ENCODE measurements around the gene HECW1.
A peak's percentile ranks its signal among the peaks of the same experiment; 100 is the strongest.

The HECW1 gene

GRCh38 chr7:43444711-43445578, 332.5 kb downstream of the HECW1 start:
- no peak for DNase-seq

GRCh38 chr7:43449577-43449976, 337.1 kb downstream of the HECW1 start:
- DNase-seq, result no peak

- no peak for DNase-seq
Measured at GRCh38 chr7:43450894-43451293, 338.4 kb downstream of the HECW1 start.

GRCh38 chr7:43454936-43455518, 342.6 kb downstream of the HECW1 start:
- DNase-seq, result peak; percentile 7

GRCh38 chr7:43456200-43456599, 343.8 kb downstream of the HECW1 start:
- no peak for DNase-seq

- no peak for DNase-seq
Measured at GRCh38 chr7:43458330-43459018, 346.0 kb downstream of the HECW1 start.

GRCh38 chr7:43459019-43459337, 346.5 kb downstream of the HECW1 start:
- no peak for DNase-seq

- no peak for DNase-seq
Measured at GRCh38 chr7:43460733-43461348, 348.4 kb downstream of the HECW1 start.

GRCh38 chr7:43461349-43462024, 349.0 kb downstream of the HECW1 start:
- no peak for DNase-seq

GRCh38 chr7:43462836-43463235, 350.4 kb downstream of the HECW1 start:
- no peak for DNase-seq

- DNase-seq, result no peak
Measured at GRCh38 chr7:43463401-43463980, 351.0 kb downstream of the HECW1 start.

GRCh38 chr7:43465581-43466554, 353.4 kb downstream of the HECW1 start:
- DNase-seq, result no peak

- DNase-seq, result no peak
Measured at GRCh38 chr7:43467406-43467805, 355.0 kb downstream of the HECW1 start.

GRCh38 chr7:43467846-43468245, 355.4 kb downstream of the HECW1 start:
- DNase-seq, result no peak

GRCh38 chr7:43469051-43469450, 356.6 kb downstream of the HECW1 start:
- no peak for DNase-seq

GRCh38 chr7:43470110-43470509, 357.7 kb downstream of the HECW1 start:
- no peak for DNase-seq

- DNase-seq, result no peak
Measured at GRCh38 chr7:43475983-43476382, 363.5 kb downstream of the HECW1 start.

GRCh38 chr7:43476896-43477295, 364.4 kb downstream of the HECW1 start:
- DNase-seq, result no peak

- DNase-seq, result no peak
Measured at GRCh38 chr7:43479042-43479441, 366.6 kb downstream of the HECW1 start.

GRCh38 chr7:43479543-43479942, 367.1 kb downstream of the HECW1 start:
- no peak for DNase-seq

GRCh38 chr7:43480581-43480980, 368.1 kb downstream of the HECW1 start:
- no peak for DNase-seq

Data from CD4-positive, alpha-beta T cell treated with Interleukin-21 for 1 hour (primary cell).